DOHH2 (cell line): ENCODE measurements around the gene TRH.

Experiments
- H3F3A ChIP-seq: fragments of 200-600 bp; sonication (generic), shearing (Covaris generic); 2 replicates; pipeline ENCODE4 v1.6.0; 2016; ENCODE audit warnings: antibody characterized with exemption, mild to moderate bottlenecking; ENCODE audit not compliant: control insufficient read depth, insufficient read depth
- H3K27ac ChIP-seq: fragments of 200-600 bp; sonication (generic); 2 replicates; pipeline ENCODE4 v1.5.1; 2014; ENCODE audit warnings: low read depth, mild to moderate bottlenecking, low read length, moderate library complexity
- H3K27me3 ChIP-seq: fragments of 200-600 bp; sonication (generic); 2 replicates; pipeline ENCODE4 v1.6.1; 2014; ENCODE audit warnings: mild to moderate bottlenecking, low read length, mixed read lengths; ENCODE audit not compliant: control insufficient read depth
- H3K36me3 ChIP-seq: fragments of 200-600 bp; sonication (generic); 2 replicates; pipeline ENCODE4 v1.6.1; 2014; ENCODE audit warnings: mild to moderate bottlenecking, low read length, moderate library complexity, mixed read lengths; ENCODE audit not compliant: control insufficient read depth
- H3K4me1 ChIP-seq: fragments of 200-600 bp; sonication (generic); 2 replicates; pipeline ENCODE4 v1.6.1; 2014; ENCODE audit warnings: mild to moderate bottlenecking, low read length, mixed read lengths; ENCODE audit not compliant: control insufficient read depth
- H3K4me2 ChIP-seq: fragments of 200-600 bp; sonication (generic); 2 replicates; pipeline ENCODE4 v1.6.0; 2014; ENCODE audit warnings: mild to moderate bottlenecking, low read length, moderate library complexity
- H3K4me3 ChIP-seq: fragments of 200-600 bp; sonication (generic); 2 replicates; pipeline ENCODE4 v1.5.1; 2014; ENCODE audit warnings: mild to moderate bottlenecking, low read length, mixed read lengths
- H3K79me2 ChIP-seq: fragments of 200-600 bp; sonication (generic); 2 replicates; pipeline ENCODE4 v1.6.1; 2014; ENCODE audit warnings: mild to moderate bottlenecking, low read length, mixed read lengths; ENCODE audit not compliant: control insufficient read depth
- H3K9me2 ChIP-seq: fragments of 200-600 bp; sonication (generic); replicated peaks from 2 replicates; pipeline ENCODE4 v1.6.1; 2014; ENCODE audit warnings: mild to moderate bottlenecking, low read length, mixed read lengths; ENCODE audit not compliant: control insufficient read depth
- H3K9me3 ChIP-seq: fragments of 200-600 bp; sonication (generic); 2 replicates; pipeline ENCODE4 v1.6.1; 2014; ENCODE audit warnings: antibody characterized with exemption, low read length, mixed read lengths; ENCODE audit not compliant: control insufficient read depth, insufficient read depth
- H4K20me1 ChIP-seq: fragments of 200-600 bp; sonication (generic); 2 replicates; pipeline ENCODE4 v1.6.0; 2014; ENCODE audit warnings: low read depth, mild to moderate bottlenecking, antibody characterized with exemption, low read length, moderate library complexity; ENCODE audit not compliant: control insufficient read depth, insufficient read depth
- CTCF ChIP-seq: fragments of 200-600 bp; sonication (generic); IDR thresholded peaks from one replicate; pipeline ENCODE4 v1.5.1; 2014; ENCODE audit warnings: antibody characterized with exemption, mild to moderate bottlenecking, low read depth, low read length; ENCODE audit not compliant: poor library complexity, severe bottlenecking
- EZH2phosphoT487 ChIP-seq: fragments of 200-600 bp; sonication (generic); IDR thresholded peaks from 2 replicates; pipeline ENCODE4 v1.6.1; 2017; ENCODE audit warnings: borderline replicate concordance, mild to moderate bottlenecking, antibody characterized with exemption, low read length, moderate library complexity, mixed read lengths

The TRH gene

GRCh38 chr3:129956936-129957335 is 17.6 kb upstream of the TRH start:
- no peak for TF ChIP-seq EZH2phosphoT487
- no peaks in the 10 kb centered on the region for H4K20me1 ChIP-seq
- no peaks in the 10 kb centered on the region for H3K36me3 ChIP-seq
- H3K27me3 ChIP-seq, result 0 out of 2 replicates have a peak, but pooled peaks cover 3% of the 10 kb centered on the region
- no peaks in the 10 kb centered on the region for H3K9me3 ChIP-seq
- H3K9me2 ChIP-seq, result no peaks in the 10 kb centered on the region
- H3K27ac ChIP-seq, result no peak overlapping the region
- no peaks in the 10 kb centered on the region for H3F3A ChIP-seq
- H3K4me1 ChIP-seq, result peaks cover 4% of the 10 kb centered on the region; the same call in 1 of the 2 replicates
- H3K4me2 ChIP-seq, result no peak overlapping the region
- no peak overlapping the region for H3K4me3 ChIP-seq
- no peaks in the 10 kb centered on the region for H3K79me2 ChIP-seq

- Histone ChIP-seq H4K20me1 (no peaks in the 10 kb centered on the region), H3F3A (no peaks in the 10 kb centered on the region), H3K79me2 (no peaks in the 10 kb centered on the region), H3K27ac (no peak overlapping the region), H3K4me2 (no peak overlapping the region), H3K9me2 (no peaks in the 10 kb centered on the region), H3K9me3 (no peaks in the 10 kb centered on the region), H3K4me3 (no peak overlapping the region), H3K36me3 (no peaks in the 10 kb centered on the region), H3K4me1 (peaks cover 4% of the 10 kb centered on the region; the same call in 1 of the 2 replicates), H3K27me3 (0 out of 2 replicates have a peak, but pooled peaks cover 3% of the 10 kb centered on the region)
- TF ChIP-seq CTCF (no peak), EZH2phosphoT487 (no peak)
These were observed 15.8 kb upstream of the TRH start for GRCh38 chr3:129958755-129959154.

GRCh38 chr3:129961141-129961541 is 13.4 kb upstream of the TRH start:
- Histone ChIP-seq H3K27me3 (0 out of 2 replicates have a peak, but pooled peaks cover 3% of the 10 kb centered on the region), H4K20me1 (no peaks in the 10 kb centered on the region), H3K4me1 (no peaks in the 10 kb centered on the region), H3F3A (no peaks in the 10 kb centered on the region), H3K27ac (no peak overlapping the region), H3K36me3 (no peaks in the 10 kb centered on the region), H3K4me3 (no peak overlapping the region), H3K79me2 (no peaks in the 10 kb centered on the region), H3K4me2 (no peak overlapping the region), H3K9me2 (no peaks in the 10 kb centered on the region), H3K9me3 (no peaks in the 10 kb centered on the region)
- TF ChIP-seq EZH2phosphoT487, result no peak
- no peak for TF ChIP-seq CTCF

GRCh38 chr3:129962600-129962999 is 11.9 kb upstream of the TRH start:
- no peaks in the 10 kb centered on the region for H3K79me2 ChIP-seq
- no peaks in the 10 kb centered on the region for H3K4me1 ChIP-seq
- peaks cover 5% of the 10 kb centered on the region; the same call in 1 of the 2 replicates for H3K27me3 ChIP-seq
- no peaks in the 10 kb centered on the region for H3K36me3 ChIP-seq
- no peaks in the 10 kb centered on the region for H3K9me2 ChIP-seq
- TF ChIP-seq EZH2phosphoT487, result no peak
- no peak for TF ChIP-seq CTCF
- H3K4me3 ChIP-seq, result no peak overlapping the region
- H3K9me3 ChIP-seq, result no peaks in the 10 kb centered on the region
- no peaks in the 10 kb centered on the region for H4K20me1 ChIP-seq
- H3F3A ChIP-seq, result no peaks in the 10 kb centered on the region
- no peak overlapping the region for H3K4me2 ChIP-seq
- no peak overlapping the region for H3K27ac ChIP-seq
